Muscle layer of colon (tissue), 2 donors: ENCODE data around the gene JMJD1C.
"Not testable (repeated sequence)": the region's sequence is repeated elsewhere in the genome, so short reads cannot be mapped to it uniquely, and the experiment has no call there.

Experiments used
- H3K27ac ChIP-seq: one replicate; pipeline ENCODE4 v1.7.0; 2013; ENCODE audit warnings: low read depth, mild to moderate bottlenecking, low read length, moderate library complexity
- H3K27me3 ChIP-seq, 2 donors: one replicate each; pipeline ENCODE4 v1.7.0; 2013; ENCODE audit warnings: low read length in 2 of 2, mild to moderate bottlenecking in 2 of 2; ENCODE audit not compliant: insufficient read depth in 2 of 2, control insufficient read depth in 1 of 2
- H3K36me3 ChIP-seq: one replicate; pipeline ENCODE4 v1.7.0; 2013; ENCODE audit warnings: mild to moderate bottlenecking, low read length; ENCODE audit not compliant: insufficient read depth
- H3K4me1 ChIP-seq: one replicate; pipeline ENCODE4 v1.7.0; 2013; ENCODE audit warnings: mild to moderate bottlenecking, low read length; ENCODE audit not compliant: insufficient read depth
- H3K4me3 ChIP-seq, 2 donors: one replicate each; pipeline ENCODE4 v1.7.0; 2013; ENCODE audit warnings: low read length in 2 of 2, low read depth in 1 of 2, mild to moderate bottlenecking in 1 of 2, moderate library complexity in 1 of 2
- H3K9ac ChIP-seq: one replicate; pipeline ENCODE4 v1.7.0; 2013; ENCODE audit warnings: low read length
- H3K9me3 ChIP-seq: one replicate; pipeline ENCODE4 v1.7.0; 2013; ENCODE audit warnings: mild to moderate bottlenecking, low read length
- donor health status: abdominal sarcoma.
- donor health status: Adenocarcinoma of cecum.

The JMJD1C gene

GRCh38 chr10:63343476-63343875, 122.3 kb downstream of the JMJD1C start:
- Histone ChIP-seq H3K9me3 (no peaks in the 10 kb centered on the region), H3K27ac (no peak overlapping the region), H3K9ac (no peak overlapping the region), H3K4me3 (no peak overlapping the region), H3K4me1 (no peaks in the 10 kb centered on the region), H3K36me3 (no peaks in the 10 kb centered on the region), H3K27me3 (no peaks in the 10 kb centered on the region)

- not testable (repeated sequence) for H3K4me1 ChIP-seq, H3K36me3 ChIP-seq, H3K27ac ChIP-seq, H3K9ac ChIP-seq, H3K4me3 ChIP-seq, H3K9me3 ChIP-seq, H3K27me3 ChIP-seq
Observed at GRCh38 chr10:63339640-63340039, 126.1 kb downstream of the JMJD1C start.

- H3K9me3 ChIP-seq, result no peaks in the 10 kb centered on the region
- no peaks in the 10 kb centered on the region for H3K27me3 ChIP-seq
- H3K27ac ChIP-seq, result no peak overlapping the region
- H3K9ac ChIP-seq, result no peak overlapping the region
- no peak overlapping the region for H3K4me3 ChIP-seq
- no peaks in the 10 kb centered on the region for H3K4me1 ChIP-seq
- no peaks in the 10 kb centered on the region for H3K36me3 ChIP-seq
Observed at GRCh38 chr10:63337455-63338251, 128.1 kb downstream of the JMJD1C start.

- H3K4me3 ChIP-seq, result no peak overlapping the region
Observed at GRCh38 chr10:63331586-63331985, 134.2 kb downstream of the JMJD1C start.

GRCh38 chr10:63324495-63324854, 141.3 kb downstream of the JMJD1C start:
- no peak overlapping the region for H3K27ac ChIP-seq
- no peaks in the 10 kb centered on the region for H3K9me3 ChIP-seq
- no peaks in the 10 kb centered on the region for H3K27me3 ChIP-seq
- no peaks in the 10 kb centered on the region for H3K4me1 ChIP-seq
- H3K36me3 ChIP-seq, result no peaks in the 10 kb centered on the region
- no peak overlapping the region for H3K4me3 ChIP-seq
- no peak overlapping the region for H3K9ac ChIP-seq

More at GRCh38 chr10:63331586-63331985, 134.2 kb downstream of the JMJD1C start:
- no peaks in the 10 kb centered on the region for H3K36me3 ChIP-seq
- H3K9me3 ChIP-seq, result no peaks in the 10 kb centered on the region
- no peak overlapping the region for H3K27ac ChIP-seq
- no peaks in the 10 kb centered on the region for H3K27me3 ChIP-seq
- no peak overlapping the region for H3K9ac ChIP-seq
- no peaks in the 10 kb centered on the region for H3K4me1 ChIP-seq

GRCh38 chr10:63323701-63324494, 141.9 kb downstream of the JMJD1C start:
- Histone ChIP-seq H3K4me3 (no peak overlapping the region), H3K27me3 (no peaks in the 10 kb centered on the region), H3K36me3 (no peaks in the 10 kb centered on the region), H3K4me1 (no peaks in the 10 kb centered on the region), H3K9me3 (no peaks in the 10 kb centered on the region), H3K27ac (no peak overlapping the region), H3K9ac (no peak overlapping the region)

- no peaks in the 10 kb centered on the region for H3K4me1 ChIP-seq
- H3K36me3 ChIP-seq, result no peaks in the 10 kb centered on the region
- no peak overlapping the region for H3K9ac ChIP-seq
- H3K4me3 ChIP-seq, result no peak overlapping the region
- H3K9me3 ChIP-seq, result no peaks in the 10 kb centered on the region
- no peaks in the 10 kb centered on the region for H3K27me3 ChIP-seq
- H3K27ac ChIP-seq, result no peak overlapping the region
Observed at GRCh38 chr10:63320683-63321082, 145.1 kb downstream of the JMJD1C start.

- Histone ChIP-seq H3K36me3 (no peaks in the 10 kb centered on the region), H3K4me3 (no peak overlapping the region), H3K9me3 (no peaks in the 10 kb centered on the region)
Observed at GRCh38 chr10:63319231-63319630, 146.5 kb downstream of the JMJD1C start.

GRCh38 chr10:63318491-63318890, 147.3 kb downstream of the JMJD1C start:
- Histone ChIP-seq H3K27me3 (no peaks in the 10 kb centered on the region), H3K27ac (no peak overlapping the region), H3K36me3 (no peaks in the 10 kb centered on the region), H3K9me3 (no peaks in the 10 kb centered on the region), H3K9ac (no peak overlapping the region), H3K4me3 (no peak overlapping the region), H3K4me1 (no peaks in the 10 kb centered on the region)

More at GRCh38 chr10:63319231-63319630, 146.5 kb downstream of the JMJD1C start:
- no peaks in the 10 kb centered on the region for H3K4me1 ChIP-seq
- no peaks in the 10 kb centered on the region for H3K27me3 ChIP-seq
- H3K9ac ChIP-seq, result no peak overlapping the region
- H3K27ac ChIP-seq, result no peak overlapping the region

GRCh38 chr10:63314020-63314419, 151.8 kb downstream of the JMJD1C start:
- Histone ChIP-seq H3K9me3 (no peaks in the 10 kb centered on the region), H3K27ac (no peak overlapping the region), H3K27me3 (no peaks in the 10 kb centered on the region), H3K4me3 (no peak overlapping the region), H3K4me1 (no peaks in the 10 kb centered on the region), H3K9ac (no peak overlapping the region), H3K36me3 (no peaks in the 10 kb centered on the region)

- no peaks in the 10 kb centered on the region for H3K4me1 ChIP-seq
- no peaks in the 10 kb centered on the region for H3K9me3 ChIP-seq
- H3K27me3 ChIP-seq, result no peaks in the 10 kb centered on the region
- H3K9ac ChIP-seq, result no peak overlapping the region
- no peak overlapping the region for H3K27ac ChIP-seq
- no peak overlapping the region for H3K4me3 ChIP-seq
- no peaks in the 10 kb centered on the region for H3K36me3 ChIP-seq
Observed at GRCh38 chr10:63313066-63313717, 152.6 kb downstream of the JMJD1C start.
